Astrocyte (in vitro differentiated cells and primary cell): ENCODE measurements around the gene TNNI2. TPM values are rescaled to one million over a fixed set of nuclear protein-coding genes. Genes with fewer than 3 reads are reported as not detected.

Experiments
- DNase-seq: peaks from one replicate; pipeline ENCODE4 v3.0.0-alpha.2; 2010; ENCODE audit warnings: low read depth
- FAIRE-seq: peaks from 2 replicates; lab custom pipeline; 2011; peaks lifted over from hg19 to GRCh38; lab: Jason Lieb, UNC
- H2AFZ ChIP-seq: 2 replicates; pipeline ENCODE4 v1.6.0; 2012; ENCODE audit warnings: low read depth, low read length, inconsistent platforms
- H3K27ac ChIP-seq: 2 replicates; pipeline ENCODE4 v1.5.1; 2011; ENCODE audit warnings: low read depth, low read length, inconsistent platforms
- H3K27me3 ChIP-seq: 2 replicates; pipeline ENCODE4 v1.6.0; 2011; ENCODE audit warnings: low read length, inconsistent platforms; ENCODE audit not compliant: insufficient read depth
- H3K36me3 ChIP-seq: 2 replicates; pipeline ENCODE4 v1.5.1; 2011; ENCODE audit warnings: low read length, inconsistent platforms; ENCODE audit not compliant: insufficient read depth
- H3K4me1 ChIP-seq: 2 replicates; pipeline ENCODE4 v1.5.1; 2011; ENCODE audit warnings: low read length, inconsistent platforms; ENCODE audit not compliant: insufficient read depth
- H3K4me2 ChIP-seq: 2 replicates; pipeline ENCODE4 v1.6.0; 2012; ENCODE audit warnings: low read length, inconsistent platforms
- H3K4me3 ChIP-seq: 2 replicates; pipeline ENCODE4 v1.5.1; 2011; ENCODE audit warnings: low read depth, mild to moderate bottlenecking, low read length, inconsistent platforms; ENCODE audit not compliant: insufficient read depth
- H3K79me2 ChIP-seq: 2 replicates; pipeline ENCODE4 v1.6.0; 2012; ENCODE audit warnings: mild to moderate bottlenecking, low read length, inconsistent platforms; ENCODE audit not compliant: insufficient read depth
- H3K9ac ChIP-seq: 2 replicates; pipeline ENCODE4 v1.6.0; 2012; ENCODE audit warnings: mild to moderate bottlenecking, low read length, inconsistent platforms
- H3K9me3 ChIP-seq: 2 replicates; pipeline ENCODE4 v1.5.1; 2012; ENCODE audit warnings: low read depth, mild to moderate bottlenecking, low read length, inconsistent platforms; ENCODE audit not compliant: insufficient read depth
- H4K20me1 ChIP-seq: 2 replicates; pipeline ENCODE4 v1.6.0; 2012; ENCODE audit warnings: low read length, inconsistent platforms; ENCODE audit not compliant: insufficient read depth
- H3K27ac Mint-ChIP-seq: one replicate; pipeline ENCODE4 v1.8.0; 2021; ENCODE audit warnings: mild to moderate bottlenecking, mixed read lengths; ENCODE audit not compliant: unreplicated experiment
- H3K27me3 Mint-ChIP-seq: one replicate; pipeline ENCODE4 v1.8.0; 2021; ENCODE audit warnings: low read depth, mixed read lengths; ENCODE audit not compliant: unreplicated experiment
- H3K36me3 Mint-ChIP-seq: one replicate; pipeline ENCODE4 v1.8.0; 2021; ENCODE audit warnings: low read depth, mixed read lengths; ENCODE audit not compliant: unreplicated experiment
- H3K4me1 Mint-ChIP-seq: one replicate; pipeline ENCODE4 v1.8.0; 2021; ENCODE audit warnings: low read depth, mixed read lengths; ENCODE audit not compliant: unreplicated experiment
- H3K4me3 Mint-ChIP-seq: one replicate; pipeline ENCODE4 v1.8.0; 2021; ENCODE audit warnings: mild to moderate bottlenecking, moderate library complexity, mixed read lengths; ENCODE audit not compliant: unreplicated experiment
- H3K9me3 Mint-ChIP-seq: one replicate; pipeline ENCODE4 v1.8.0; 2021; ENCODE audit warnings: mild to moderate bottlenecking, mixed read lengths; ENCODE audit not compliant: unreplicated experiment
- CTCF ChIP-seq: IDR thresholded peaks from 2 replicates; pipeline ENCODE4 v1.5.1; 2011; ENCODE audit warnings: low read depth, mild to moderate bottlenecking, inconsistent platforms, low read length, moderate library complexity; ENCODE audit not compliant: insufficient read depth
- EZH2 ChIP-seq: IDR thresholded peaks from 2 replicates; pipeline ENCODE4 v1.6.1; 2012; ENCODE audit warnings: mild to moderate bottlenecking, low read length, inconsistent platforms; ENCODE audit not compliant: insufficient read depth
- total RNA-seq: library from RNA; stranded (reverse); gene quantifications from 2 replicates; pipeline ENCODE4 v1.2.1, GENCODE V29; 2021

Gene TNNI2
- total RNA-seq, 1 donor from 2014 or later = not detected

DNA sequence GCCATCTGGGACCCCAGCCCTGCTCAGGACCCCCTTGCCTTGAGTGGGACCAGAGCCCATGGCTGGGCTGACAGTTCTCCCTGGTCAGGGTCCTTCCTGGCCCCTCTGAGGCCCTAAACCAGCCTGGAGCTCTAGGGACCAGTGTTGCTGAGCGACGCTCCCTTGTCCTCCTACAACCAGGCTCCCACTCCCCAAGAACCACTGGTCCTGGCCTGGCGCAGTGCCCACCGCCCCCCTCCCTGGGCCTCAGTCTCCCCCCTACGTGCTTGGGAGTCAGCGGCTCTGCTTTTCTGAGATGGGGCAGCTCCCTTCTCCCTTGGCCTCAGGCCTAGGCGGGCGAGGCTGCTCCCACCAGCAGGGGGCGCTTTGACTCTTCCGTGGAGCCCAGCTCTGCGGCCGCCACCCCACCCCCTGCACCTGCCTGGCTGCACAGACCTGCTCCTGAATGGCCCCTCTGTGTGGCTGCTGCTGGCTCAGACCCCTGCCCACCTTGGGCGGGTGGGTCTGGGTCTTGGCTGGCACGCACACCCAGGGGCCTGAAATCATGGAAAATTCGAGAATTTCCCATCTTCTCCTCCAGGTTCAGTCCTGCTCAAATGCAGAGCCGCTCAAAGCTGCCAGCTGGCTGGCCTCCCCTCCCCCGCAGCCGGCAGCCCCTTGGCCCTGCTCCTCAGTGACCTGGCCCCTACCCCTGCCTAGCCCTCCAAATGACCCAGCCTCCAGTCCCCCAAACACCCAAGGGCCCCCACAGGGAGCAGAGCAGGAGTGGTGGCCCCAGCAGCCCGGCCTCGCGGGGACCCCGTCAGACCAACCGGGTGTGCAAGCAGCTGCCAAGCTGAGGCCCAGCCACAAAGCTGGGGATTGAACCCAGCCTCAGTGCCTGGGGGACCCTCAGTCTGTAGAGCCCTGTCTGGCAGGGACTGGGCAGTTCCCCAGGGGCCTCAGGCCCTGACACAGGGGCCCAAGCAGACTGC, 43.8 kb downstream of the TNNI2 start:
- Histone ChIP-seq H3K79me2 (no peaks in the 10 kb centered on the region), H2AFZ (peak overlapping the region; percentile 50), H3K4me3 (no peak overlapping the region), H4K20me1 (no peaks in the 10 kb centered on the region), H3K36me3 (no peaks in the 10 kb centered on the region), H3K27me3 (peaks cover 2% of the 10 kb centered on the region), H3K27ac (no peak overlapping the region), H3K4me1 (no peaks in the 10 kb centered on the region), H3K4me2 (no peak overlapping the region), H3K9ac (no peak overlapping the region), H3K9me3 (no peaks in the 10 kb centered on the region)
- no peaks in the 10 kb centered on the region for H3K36me3 Mint-ChIP-seq
- H3K9me3 Mint-ChIP-seq = no peaks in the 10 kb centered on the region
- no peak overlapping the region for H3K4me3 Mint-ChIP-seq
- H3K27me3 Mint-ChIP-seq = no peaks in the 10 kb centered on the region
- DNase-seq = peak; percentile 19
- H3K27ac Mint-ChIP-seq = no peak overlapping the region
- no peak for TF ChIP-seq EZH2
- peak; percentile 57 for TF ChIP-seq CTCF
- no peaks in the 10 kb centered on the region for H3K4me1 Mint-ChIP-seq
- FAIRE-seq = no peak

GRCh38 chr11:1883346-1884302, 44.8 kb downstream of the TNNI2 start:
- Histone ChIP-seq H3K79me2 (no peaks in the 10 kb centered on the region), H3K9me3 (no peaks in the 10 kb centered on the region), H3K4me1 (no peaks in the 10 kb centered on the region), H3K9ac (no peak overlapping the region), H4K20me1 (no peaks in the 10 kb centered on the region), H3K27me3 (peaks cover 2% of the 10 kb centered on the region), H2AFZ (no peak overlapping the region), H3K4me3 (no peak overlapping the region), H3K36me3 (no peaks in the 10 kb centered on the region), H3K4me2 (no peak overlapping the region), H3K27ac (no peak overlapping the region)
- no peak overlapping the region for H3K27ac Mint-ChIP-seq
- H3K4me3 Mint-ChIP-seq = no peak overlapping the region
- H3K36me3 Mint-ChIP-seq = no peaks in the 10 kb centered on the region
- TF ChIP-seq EZH2 = no peak
- no peak for TF ChIP-seq CTCF
- H3K4me1 Mint-ChIP-seq = no peaks in the 10 kb centered on the region
- FAIRE-seq (no peak), DNase-seq (no peak)
- H3K27me3 Mint-ChIP-seq = peaks cover 8% of the 10 kb centered on the region
- H3K9me3 Mint-ChIP-seq = no peaks in the 10 kb centered on the region
